K562 (cell line): Measurements from ENCODE around the gene OPA3. TPM values are rescaled to one million over a fixed set of nuclear protein-coding genes. Genes with fewer than 3 reads are reported as not detected.

Experiments used
- ATAC-seq: fragments of 200-7000 bp; cut with Tn5 transposase; 3 replicates; pipeline ENCODE4 v1.9.1; 2020; ENCODE audit warnings: moderate library complexity
- BruUV-seq: library from RNA; stranded (reverse); fragments of 400-500 nt; replicated peaks from 2 replicates; lab custom pipeline; 2021; lab: Mats Ljungman, UMichigan
- CTCF ChIA-PET: fragments of 300-600 bp; formaldehyde crosslinking; extraction: SDS; loops from one replicate; lab custom pipeline; 2021; ENCODE audit warnings: low intra/inter-chr PET ratio; lab: Yijun Ruan, JAX
- POLR2A ChIA-PET: fragments of 300-600, 350-650 bp; sonication (Branson Sonifier 250); formaldehyde crosslinking; extraction: SDS; loops from one replicate; lab custom pipeline; 2021; ENCODE audit warnings: antibody characterized with exemption, inconsistent platforms; lab: Yijun Ruan, JAX
- DNase-seq, 4 experiments: peaks; one replicate each; pipeline versions ENCODE4 v3.0.0 to v3.0.0-alpha.2; 2011 to 2018; ENCODE audit warnings: low spot score in 3 of 4, mixed read lengths in 3 of 4; ENCODE audit errors: extremely low read depth in 1 of 4
- FAIRE-seq: peaks from 2 replicates; lab custom pipeline; 2011; peaks lifted over from hg19 to GRCh38; lab: Jason Lieb, UNC
- H2AFZ ChIP-seq: 2 replicates; pipeline ENCODE4 v1.6.0; 2011; ENCODE audit warnings: low read depth, low read length, control low read depth, inconsistent platforms
- H3K27ac ChIP-seq: fragments of 200-600 bp; 3 replicates; pipeline ENCODE4 v1.8.0; 2011; ENCODE audit warnings: low read depth, mild to moderate bottlenecking, control low read depth, inconsistent platforms, low read length, moderate library complexity, mixed read lengths; ENCODE audit errors: extremely low read depth
- H3K27me3 ChIP-seq, 2 experiments: fragments of 300-600 bp in 1 of 2; 2 replicates in 1 of 2; 3 replicates in 1 of 2; pipeline versions ENCODE4 v1.6.0 to v1.8.0; 2011; ENCODE audit warnings: inconsistent platforms in 2 of 2, low read length in 2 of 2, mild to moderate bottlenecking in 1 of 2, mixed read lengths in 1 of 2, moderate library complexity in 1 of 2; ENCODE audit not compliant: control insufficient read depth in 2 of 2, insufficient read depth in 2 of 2
- H3K36me3 ChIP-seq: fragments of 300-600 bp; 3 replicates; pipeline ENCODE4 v1.8.0; 2011; ENCODE audit warnings: mild to moderate bottlenecking, low read length, inconsistent platforms; ENCODE audit not compliant: control insufficient read depth, insufficient read depth
- H3K4me1 ChIP-seq, 2 experiments: fragments of 200-600 bp in 1 of 2; replicated peaks in 1 of 2; 2 replicates in 1 of 2; 3 replicates in 1 of 2; pipeline versions ENCODE4 v1.5.1 to v1.8.0; 2011; ENCODE audit warnings: inconsistent platforms in 2 of 2, low read length in 2 of 2, mild to moderate bottlenecking in 1 of 2, mixed read lengths in 1 of 2, moderate library complexity in 1 of 2; ENCODE audit not compliant: control insufficient read depth in 2 of 2, insufficient read depth in 2 of 2
- H3K4me2 ChIP-seq: 2 replicates; pipeline ENCODE4 v1.6.1; 2011; ENCODE audit warnings: low read length, control low read depth, inconsistent platforms, mixed read lengths; ENCODE audit not compliant: insufficient read depth
- H3K4me3 ChIP-seq: fragments of 200-600 bp; sonication (generic), shearing (Covaris generic); 2 replicates; pipeline ENCODE4 v1.5.1; 2016; ENCODE audit warnings: control low read depth, inconsistent platforms
- H3K79me2 ChIP-seq: fragments of 200-600 bp; 3 replicates; pipeline ENCODE4 v1.8.0; 2011; ENCODE audit warnings: low read length, inconsistent platforms; ENCODE audit not compliant: control insufficient read depth, insufficient read depth
- H3K9ac ChIP-seq, 2 experiments: 2 replicates each; pipeline versions ENCODE4 v1.6.0 to v1.6.1; 2011; ENCODE audit warnings: low read depth in 2 of 2, low read length in 2 of 2, control low read depth in 1 of 2, inconsistent platforms in 1 of 2, mild to moderate bottlenecking in 1 of 2, mixed read lengths in 1 of 2; ENCODE audit not compliant: insufficient read depth in 1 of 2
- H3K9me1 ChIP-seq: one replicate; pipeline ENCODE4 v1.6.0; 2011; ENCODE audit warnings: inconsistent platforms, mild to moderate bottlenecking, low read length, moderate library complexity; ENCODE audit not compliant: control insufficient read depth, insufficient read depth
- H3K9me3 ChIP-seq: replicated peaks from 2 replicates; pipeline ENCODE4 v1.5.1; 2011; ENCODE audit warnings: low read depth, low read length, inconsistent platforms; ENCODE audit not compliant: control insufficient read depth, insufficient read depth
- H4K20me1 ChIP-seq: replicated peaks from 2 replicates; pipeline ENCODE4 v1.6.1; 2011; ENCODE audit warnings: low read length, inconsistent platforms, mixed read lengths; ENCODE audit not compliant: control insufficient read depth, insufficient read depth
- CCAR2 ChIP-seq: fragments of 200-400 bp; formaldehyde crosslinking; IDR thresholded peaks from 2 replicates; pipeline ENCODE4 v1.6.1; 2017; ENCODE audit warnings: mild to moderate bottlenecking, low read depth, low read length
- CSDE1 ChIP-seq, 2 experiments: fragments of 450-650 bp; IDR thresholded peaks; 2 replicates each; pipeline ENCODE4 v1.6.1; 2016; ENCODE audit warnings: mild to moderate bottlenecking in 1 of 2
- DDX20 ChIP-seq: fragments of 450-650 bp; IDR thresholded peaks from 2 replicates; pipeline ENCODE4 v1.6.1; 2016; ENCODE audit warnings: missing genetic modification characterization, low read depth, mild to moderate bottlenecking, missing compliant biosample characterization, moderate library complexity
- E2F4 ChIP-seq: sonication (generic); formaldehyde crosslinking; IDR thresholded peaks from 2 replicates; pipeline ENCODE4 v1.8.0; 2022; ENCODE audit warnings: mild to moderate bottlenecking, low read depth, missing genetic modification reagents
- FUS ChIP-seq: fragments of 200-400 bp; formaldehyde crosslinking; optimal IDR thresholded peaks from 2 replicates; pipeline ENCODE3; 2017; ENCODE audit warnings: low read depth, low read length
- HLTF ChIP-seq: fragments of 450-650 bp; IDR thresholded peaks from 2 replicates; pipeline ENCODE4 v1.6.1; 2016
- POLR2AphosphoS5 ChIP-seq: IDR thresholded peaks from 2 replicates; pipeline ENCODE4 v1.6.1; 2011; ENCODE audit warnings: mild to moderate bottlenecking, low read depth, low read length, moderate library complexity; ENCODE audit not compliant: control insufficient read depth, insufficient read depth
- RBM25 ChIP-seq: fragments of 200-400 bp; formaldehyde crosslinking; IDR thresholded peaks from 2 replicates; pipeline ENCODE4 v1.6.1; 2018; ENCODE audit warnings: low read length, low read depth, moderate library complexity; ENCODE audit not compliant: severe bottlenecking
- SNRNP70 ChIP-seq: fragments of 200-400 bp; formaldehyde crosslinking; optimal IDR thresholded peaks from 2 replicates; pipeline ENCODE3; 2017; ENCODE audit warnings: low read depth, low read length
- ZBTB1 ChIP-seq: sonication (generic); formaldehyde crosslinking; IDR thresholded peaks from 2 replicates; pipeline ENCODE4 v1.8.1; 2023; ENCODE audit warnings: missing genetic modification reagents, low read depth, mild to moderate bottlenecking, borderline replicate concordance
- ZNF121 ChIP-seq: sonication (generic); formaldehyde crosslinking; conservative IDR thresholded peaks from 2 replicates; pipeline ENCODE4 v1.8.0; 2022; ENCODE audit warnings: missing genetic modification reagents
- ZNF23 ChIP-seq: fragments of 250-450 bp; sonication (Bioruptor Pico); IDR thresholded peaks from 2 replicates; pipeline ENCODE4 v1.4.0; 2020; ENCODE audit warnings: mild to moderate bottlenecking
- ZNF436 ChIP-seq: fragments of 250-450, 450-650 bp; sonication (Bioruptor Pico); formaldehyde crosslinking; IDR thresholded peaks from 2 replicates; pipeline ENCODE4 v1.7.0; 2020; ENCODE audit warnings: mild to moderate bottlenecking
- ZNF644 ChIP-seq: fragments of 200-800 bp; sonication (Bioruptor generic); IDR thresholded peaks from 2 replicates; pipeline ENCODE4 v1.6.1; 2016; ENCODE audit warnings: low read depth, missing genetic modification characterization, missing compliant biosample characterization
- WGBS: fragments of 100-300 bp; shearing (Covaris generic); methylation state at CpG from one replicate; pipeline ENCODE4 v1.1.6; 2016; ENCODE audit warnings: low coverage, mixed read lengths; ENCODE audit not compliant: insufficient coverage; ENCODE audit errors: missing lambda C conversion rate; 5-methylcytosine and 5-hydroxymethylcytosine counted together
- in situ Hi-C: fragments of 300-500 bp; cut with MboI; formaldehyde crosslinking; loops from 4 replicates; pipeline ENCODE4 v1.15.0; 2018; ENCODE audit warnings: inconsistent platforms, mixed read lengths
- intact Hi-C: fragments of 100-400 bp; cut with micrococcal nuclease; formaldehyde crosslinking; loops from 2 replicates; pipeline ENCODE4 v1.14.2; 2022
- polyA plus RNA-seq, 8 experiments: library from polyadenylated mRNA; depleted of rRNA in 4 of 8; stranded (reverse) in 5 of 8; unstranded in 3 of 8; fragments of >200 nt; fragmentation: Nextera tagmentation in 2 of 8; fragmentation: Illumina TruSeq in 1 of 8; extraction: Ambion mirVana in 2 of 8; extraction: Trizol in 1 of 8; gene quantifications; 2 replicates each; pipeline versions ENCODE4 v1.2.1 to v1.2.3, GENCODE V29; 2011 to 2014; ENCODE audit warnings: inconsistent platforms in 1 of 8, missing spikeins in 1 of 8
- total RNA-seq, 7 experiments: library from RNA; depleted of rRNA in 6 of 7; stranded (reverse); fragments of >200 nt in 6 of 7; fragmentation: Illumina TruSeq in 2 of 7; extraction: Trizol in 2 of 7; gene quantifications; 2 replicates each; pipeline versions ENCODE4 v1.2.1 to v1.2.3, GENCODE V29; 2011 to 2021; ENCODE audit warnings: low replicate concordance in 1 of 7

OPA3 gene
- total and polyA plus RNA-seq, 9 of the 15 experiments (the other 6 are each of a cell fraction or from before 2014, with no cell fraction given) = 1.4 to 18.8 (median 9.0) TPM

- Histone ChIP-seq H3K36me3 (no peaks in the 10 kb centered on the region), H3K27ac (no peak overlapping the region), H3K4me3 (no peak overlapping the region), H3K79me2 (no peaks in the 10 kb centered on the region), H3K9me1 (no peaks in the 10 kb centered on the region), H3K9ac (no peak overlapping the region), H2AFZ (no peak overlapping the region), H3K9me3 (no peaks in the 10 kb centered on the region), H4K20me1 (no peaks in the 10 kb centered on the region), H3K4me1 (peaks cover 5% of the 10 kb centered on the region in 2 experiments; a peak in 3 of 5 replicates), H3K27me3 (no peaks in the 10 kb centered on the region), H3K4me2 (no peak overlapping the region)
- WGBS = 55% methylated on average over 5 of the region's 5 CpGs
- FAIRE-seq (no peak), DNase-seq (no peak), ATAC-seq (no peak)
- in situ Hi-C loops (no loop called here), intact Hi-C loops (no loop called here)
- TF ChIP-seq RBM25 (peak; percentile 3), HLTF (no peak), ZNF121 (CRISPR knock-in tag) (peak; percentile 81)
- BruUV-seq = no TSS peak
- CTCF ChIA-PET = no interaction called here
- POLR2A ChIA-PET = no interaction called here
These were observed 101.6 kb downstream of the OPA3 start for GRCh38 chr19:45483033-45483432.

- no peaks in the 10 kb centered on the region for H4K20me1 ChIP-seq
- in situ Hi-C loops (loop anchor here (5.0 kb wide), 1 partner anchor 36 kb away; no protein-coding TSS in a partner anchor), intact Hi-C loops (loop anchor here (1.0 kb wide), 3 partner anchors 35 to 51 kb away; no protein-coding TSS in a partner anchor)
- 1% methylated on average over 39 of the region's 39 CpGs for WGBS
- TSS peak; percentile 99 for BruUV-seq
- CTCF ChIA-PET = interaction anchor here (0.6 to 6.9 kb wide), 14 partner anchors 10 to 490 kb away, joined by 3 to 179 read pairs (median 6); partner anchors contain the start of gene PPP1R13L
- peak overlapping the region; percentile 98 for H3K27ac ChIP-seq
- H3K27me3 ChIP-seq = no peaks in the 10 kb centered on the region
- H3K9me3 ChIP-seq = no peaks in the 10 kb centered on the region
- H3K79me2 ChIP-seq = no peaks in the 10 kb centered on the region
- POLR2A ChIA-PET = interaction anchor here (0.7 to 3.0 kb wide), 17 partner anchors 10 to 766 kb away, joined by 3 to 37 read pairs (median 4); partner anchors contain the start of genes FOSB and PPP1R13L
- peak overlapping the region; percentile 90 to 93 for H3K9ac ChIP-seq
- FAIRE-seq (peak; percentile 99), DNase-seq (peak; percentile 80 to 95 (median 82)), ATAC-seq (peak; percentile 97)
- no peaks in the 10 kb centered on the region for H3K9me1 ChIP-seq
- peak overlapping the region; percentile 96 for H2AFZ ChIP-seq
- peak overlapping the region; percentile 92 for H3K4me2 ChIP-seq
- H3K4me3 ChIP-seq = peak overlapping the region; percentile 45
- H3K4me1 ChIP-seq = peaks cover 5 to 6% of the 10 kb centered on the region in 2 experiments; a peak in 2 of 5 replicates
- H3K36me3 ChIP-seq = no peaks in the 10 kb centered on the region
- TF ChIP-seq DDX20 (no peak), ZNF23 (CRISPR knock-in tag) (no peak), ZNF436 (CRISPR knock-in tag) (no peak), CCAR2 (no peak), CSDE1 (IDR thresholded peaks at IDR 0.05) (peak in 1 of 2 experiments; percentile 18; a peak in 1 of 4 replicates), ZBTB1 (CRISPR knock-in tag) (no peak), ZNF644 (tag) (no peak), POLR2AphosphoS5 (peak; percentile 65; the same call in 1 of the 2 replicates), SNRNP70 (no peak), FUS (no peak), E2F4 (no peak)
These were observed 106.0 kb downstream of the OPA3 start for GRCh38 chr19:45478454-45479238.
